ENCODE results near the gene CLDN5.

DNA sequence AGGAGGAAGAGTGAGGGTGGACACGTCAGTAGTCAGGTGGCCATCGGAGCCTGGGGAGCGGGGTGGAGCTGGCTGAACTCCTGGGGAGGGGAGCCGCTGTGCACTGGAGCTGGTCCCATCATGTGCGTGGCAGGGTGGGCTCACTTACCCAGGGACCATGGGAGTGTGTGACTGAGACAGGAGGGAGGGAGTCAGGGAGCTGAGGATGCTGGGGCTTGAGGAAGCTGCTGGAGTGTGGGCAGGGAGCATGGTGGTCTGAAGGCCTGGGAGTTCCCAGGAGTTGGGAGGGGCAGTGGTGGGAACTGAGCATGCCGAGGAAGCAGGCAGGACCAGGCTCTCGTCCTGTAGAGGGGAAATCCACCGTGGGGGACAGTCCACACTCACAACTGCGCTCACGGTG is 18.0 kb downstream of the CLDN5 start:
- TF ChIP-seq CTCF (IDR thresholded peaks at IDR 0.05 in 4 of 5, conservative IDR thresholded peaks at IDR 0.05 in 1 of 5) = no peak
- no peak for TF ChIP-seq POLR2A (IDR thresholded peaks at IDR 0.05)
